GM19238 (cell line): ENCODE measurements around the gene MYO9B.
"Not testable (repeated sequence)": the region's sequence is repeated elsewhere in the genome, so short reads cannot be mapped to it uniquely, and the experiment has no call there.

Source experiments
- DNase-seq: peaks from one replicate; pipeline ENCODE4 v3.0.0; 2011; ENCODE audit warnings: low spot score; ENCODE audit not compliant: insufficient read length

The MYO9B gene

DNA sequence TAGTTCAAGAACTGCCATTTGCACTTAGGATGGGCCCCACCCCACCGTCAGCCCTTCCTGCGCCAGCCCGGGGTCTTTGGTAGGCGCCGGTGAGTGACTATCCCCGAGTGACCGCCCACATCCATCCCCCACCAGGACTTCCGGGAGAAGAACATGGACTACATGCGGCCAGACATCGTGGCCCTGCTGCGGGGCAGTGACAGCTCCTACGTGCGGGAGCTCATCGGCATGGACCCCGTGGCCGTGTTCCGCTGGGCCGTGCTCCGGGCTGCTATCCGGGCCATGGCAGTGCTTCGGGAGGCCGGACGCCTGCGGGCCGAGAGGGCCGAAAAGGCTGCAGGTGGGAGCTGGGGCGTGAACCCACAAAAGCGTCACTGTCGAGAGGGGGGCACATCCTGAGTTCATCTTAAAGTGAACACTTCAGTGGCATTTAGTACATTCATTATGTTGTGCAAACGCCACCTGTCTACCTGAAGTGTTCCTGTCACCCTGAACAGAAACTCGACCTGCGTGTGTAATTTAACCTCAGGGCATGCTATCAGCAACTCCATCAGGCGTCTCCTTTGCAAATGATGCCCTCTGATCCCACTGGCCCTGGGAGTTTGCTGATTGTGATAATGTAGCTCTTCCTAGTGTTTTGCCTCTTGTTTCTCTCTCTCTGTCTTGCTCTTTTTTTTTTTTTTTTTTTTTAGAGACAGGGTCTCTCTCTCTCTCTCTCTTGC, 97.2 kb downstream of the MYO9B start:
- DNase-seq, result no peak

DNA sequence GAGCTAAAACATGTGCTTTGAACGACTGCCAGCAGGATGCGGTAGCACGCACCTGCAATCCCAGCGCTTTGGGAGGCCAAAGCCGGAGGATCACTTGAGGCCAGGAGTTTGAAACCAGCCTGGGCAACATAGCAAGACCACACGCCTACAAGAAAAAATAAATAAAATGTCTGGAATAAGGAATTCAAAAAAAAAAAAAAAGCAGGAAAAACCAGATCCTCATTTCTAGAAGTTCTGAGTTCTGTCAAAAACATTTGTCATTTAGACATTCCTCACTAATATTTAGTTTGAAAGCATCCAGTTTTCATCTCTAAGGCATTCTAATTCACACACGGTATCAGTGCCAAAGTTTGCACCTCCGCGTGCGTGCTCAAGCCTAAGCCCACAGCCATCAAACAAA, 102.7 kb downstream of the MYO9B start:
- DNase-seq, result no peak

DNA sequence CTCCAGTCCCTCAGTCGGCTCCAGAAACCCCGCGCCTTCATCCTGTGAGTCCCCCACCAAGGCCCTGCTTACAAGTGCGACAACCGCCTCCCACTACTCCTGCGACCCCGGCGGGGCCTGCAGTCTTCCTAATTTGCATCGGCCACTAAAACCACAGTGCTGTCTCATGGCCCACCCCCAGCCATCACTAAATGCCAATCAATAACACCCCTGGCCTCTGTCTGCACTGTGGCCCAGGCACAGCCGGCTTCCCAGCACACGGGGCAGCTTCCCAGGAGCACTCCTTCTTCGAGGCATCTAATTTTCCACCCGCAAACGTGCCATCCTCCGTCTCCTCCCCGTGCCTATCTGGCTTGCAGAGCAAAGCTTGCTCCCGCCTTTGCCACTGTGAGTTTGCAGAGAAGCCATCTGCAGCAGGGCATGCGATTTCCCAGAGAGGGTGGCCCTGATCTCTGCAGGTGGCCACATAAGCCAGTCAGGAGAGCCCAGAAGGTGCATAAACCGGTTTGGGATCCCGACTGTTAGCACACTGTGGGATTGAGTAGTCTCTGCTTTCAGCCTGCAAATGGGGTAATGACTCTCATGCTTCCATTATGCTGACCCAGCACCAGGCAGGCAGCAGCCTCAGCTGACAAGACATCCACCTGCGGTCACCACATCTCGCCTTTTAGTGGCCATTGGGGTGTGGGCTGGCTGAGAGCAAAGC, 105.6 kb downstream of the MYO9B start:
- no peak for DNase-seq

DNA sequence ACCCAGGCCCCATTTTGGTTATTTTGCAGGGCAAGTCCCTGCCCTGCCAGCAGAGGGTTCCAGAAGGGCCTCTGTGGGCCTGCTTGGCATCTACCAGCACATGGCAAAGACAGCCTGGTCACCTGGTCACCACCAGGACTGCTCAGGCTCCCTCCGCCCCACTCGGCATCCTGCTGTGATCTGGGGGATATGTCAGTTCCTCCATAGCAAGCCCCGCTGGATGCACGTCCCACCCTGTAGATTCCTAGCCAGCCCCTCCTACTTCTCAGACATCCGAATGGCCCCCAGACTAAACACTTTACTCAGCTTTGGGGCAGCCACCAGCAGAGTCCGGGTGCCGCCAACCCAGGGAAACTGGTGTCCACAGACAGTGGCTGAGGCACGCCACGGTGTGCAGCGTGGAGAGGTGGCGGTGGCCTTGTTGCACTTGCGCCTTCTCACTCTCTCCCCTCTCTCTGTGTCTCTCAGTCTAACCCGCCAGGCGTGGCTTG, 107.7 kb downstream of the MYO9B start:
- DNase-seq, result no peak

DNA sequence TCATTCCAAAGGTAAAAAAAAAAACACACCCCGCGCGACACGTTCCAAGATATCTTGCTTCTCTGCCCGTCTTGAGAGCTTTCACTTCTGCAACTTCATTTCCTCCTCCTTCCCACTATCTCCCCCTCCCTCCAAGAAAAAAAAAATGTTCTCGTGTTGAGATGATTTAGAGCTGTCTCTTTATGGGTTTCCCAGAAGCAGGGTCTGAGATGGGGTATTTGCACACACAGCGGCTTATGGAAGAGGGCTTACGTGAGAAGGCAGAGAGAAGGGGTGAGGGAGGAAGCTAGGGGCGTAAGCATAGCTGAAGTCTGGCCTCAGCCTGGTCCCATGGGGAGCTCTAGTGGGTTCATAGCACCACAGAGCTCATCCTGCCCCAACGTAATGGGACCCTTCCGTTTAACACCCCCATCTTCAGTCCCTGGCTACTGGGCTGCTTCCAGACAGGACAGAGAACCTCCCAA, 108.3 kb downstream of the MYO9B start:
- DNase-seq, result peak; percentile 47

DNA sequence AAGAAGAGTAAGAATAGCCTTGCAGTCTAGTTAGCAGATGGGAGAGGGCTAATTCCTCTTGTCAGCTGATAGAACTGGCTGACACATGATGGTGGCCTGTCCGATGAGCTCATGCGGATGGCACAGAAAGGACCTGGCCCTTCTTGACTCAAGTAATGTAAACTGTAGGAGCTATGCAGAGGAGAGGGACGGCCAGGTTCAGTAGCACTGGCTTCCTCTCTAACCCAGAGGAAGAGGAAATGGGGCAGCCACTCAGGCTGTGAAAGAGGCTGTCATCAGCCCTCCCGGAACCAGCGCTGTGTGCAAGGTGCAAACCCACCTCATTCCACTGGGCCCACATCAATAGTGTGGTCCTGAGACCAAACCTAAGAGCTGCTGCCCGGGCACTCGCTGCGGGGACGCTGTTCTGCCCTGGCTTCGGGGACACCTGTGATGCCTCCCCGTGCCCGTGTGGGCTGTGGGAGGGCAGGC, 108.8 kb downstream of the MYO9B start:
- DNase-seq, result no peak

DNA sequence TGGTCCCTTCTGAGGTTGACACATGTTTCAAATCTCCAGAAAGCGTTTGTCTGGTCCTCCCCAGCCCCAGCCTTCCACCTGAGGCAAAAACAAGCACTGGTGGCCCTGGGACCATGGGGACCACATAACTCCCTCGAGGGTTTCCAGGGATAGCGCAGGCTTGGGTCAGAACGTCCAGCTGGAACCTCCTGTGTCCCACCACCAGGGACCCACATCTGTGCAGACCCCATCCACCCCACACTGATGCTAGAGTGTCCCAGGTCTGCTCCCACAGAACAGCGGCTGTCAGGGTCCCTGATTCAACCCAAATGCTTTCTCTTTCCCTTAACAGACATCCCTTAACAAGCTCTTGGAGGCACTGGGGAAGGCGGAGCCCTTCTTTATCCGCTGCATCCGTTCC, 110.0 kb downstream of the MYO9B start:
- DNase-seq, result no peak

DNA sequence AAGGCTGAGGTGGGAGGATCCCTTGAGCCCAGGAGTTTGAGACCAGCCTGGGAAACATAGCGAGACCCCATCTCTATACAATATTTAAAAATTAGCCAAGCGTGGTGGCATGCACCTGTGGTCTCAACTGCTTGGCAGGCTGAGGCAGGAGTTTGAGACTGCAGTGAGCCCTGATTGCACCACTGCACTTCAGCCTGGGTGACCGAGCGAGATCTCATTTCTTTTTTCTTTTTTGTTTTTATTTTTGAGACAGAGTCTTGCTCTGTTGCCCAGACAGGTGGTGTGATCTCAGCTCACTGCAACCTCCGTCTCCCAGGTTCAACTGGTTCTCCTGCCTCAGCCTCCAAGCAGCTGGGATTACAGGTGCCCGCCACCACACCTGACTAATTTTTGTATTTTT, 116.2 kb downstream of the MYO9B start:
- DNase-seq, result not testable (repeated sequence)

DNA sequence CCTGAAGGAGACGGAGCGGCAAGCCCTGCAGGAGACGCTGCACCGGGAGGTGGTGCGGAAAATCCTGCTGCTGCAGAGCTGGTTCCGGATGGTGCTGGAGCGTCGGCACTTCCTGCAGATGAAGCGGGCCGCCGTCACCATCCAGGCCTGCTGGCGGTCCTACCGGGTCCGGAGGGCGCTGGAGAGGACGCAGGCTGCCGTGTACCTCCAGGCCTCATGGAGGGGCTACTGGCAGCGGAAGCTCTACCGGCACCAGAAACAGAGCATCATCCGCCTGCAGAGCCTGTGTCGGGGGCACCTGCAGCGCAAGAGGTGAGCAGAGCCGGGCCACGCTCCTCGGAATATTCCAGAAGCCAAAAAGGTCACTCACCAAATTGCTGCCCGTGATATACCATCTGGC, 117.2 kb downstream of the MYO9B start:
- no peak for DNase-seq

DNA sequence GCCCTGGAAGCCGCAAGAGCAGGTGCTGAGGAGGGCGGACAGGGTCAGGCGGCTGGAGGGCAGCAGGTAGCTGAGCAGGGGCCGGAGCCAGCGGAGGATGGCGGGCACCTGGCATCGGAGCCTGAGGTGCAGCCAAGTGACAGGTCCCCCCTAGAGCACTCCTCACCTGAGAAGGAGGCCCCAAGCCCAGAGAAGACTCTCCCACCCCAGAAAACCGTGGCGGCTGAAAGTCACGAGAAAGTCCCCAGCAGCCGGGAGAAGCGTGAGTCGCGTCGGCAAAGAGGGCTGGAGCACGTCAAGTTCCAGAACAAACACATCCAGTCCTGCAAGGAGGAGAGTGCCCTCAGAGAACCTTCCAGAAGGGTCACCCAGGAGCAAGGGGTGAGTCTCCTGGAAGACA, 119.0 kb downstream of the MYO9B start:
- DNase-seq, result no peak

DNA sequence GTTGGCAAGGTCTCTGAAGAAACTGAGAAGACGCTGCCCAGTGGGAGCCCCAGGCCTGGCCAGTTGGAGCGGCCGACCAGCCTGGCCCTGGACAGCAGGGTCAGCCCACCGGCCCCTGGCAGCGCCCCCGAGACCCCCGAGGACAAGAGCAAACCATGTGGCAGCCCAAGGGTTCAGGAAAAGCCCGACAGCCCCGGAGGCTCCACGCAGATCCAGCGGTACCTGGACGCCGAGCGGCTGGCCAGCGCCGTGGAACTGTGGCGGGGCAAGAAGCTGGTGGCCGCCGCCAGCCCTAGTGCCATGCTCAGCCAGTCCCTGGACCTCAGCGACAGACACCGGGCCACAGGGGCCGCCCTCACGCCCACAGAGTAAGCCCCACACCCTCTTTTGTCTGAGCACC, 119.5 kb downstream of the MYO9B start:
- no peak for DNase-seq

DNA sequence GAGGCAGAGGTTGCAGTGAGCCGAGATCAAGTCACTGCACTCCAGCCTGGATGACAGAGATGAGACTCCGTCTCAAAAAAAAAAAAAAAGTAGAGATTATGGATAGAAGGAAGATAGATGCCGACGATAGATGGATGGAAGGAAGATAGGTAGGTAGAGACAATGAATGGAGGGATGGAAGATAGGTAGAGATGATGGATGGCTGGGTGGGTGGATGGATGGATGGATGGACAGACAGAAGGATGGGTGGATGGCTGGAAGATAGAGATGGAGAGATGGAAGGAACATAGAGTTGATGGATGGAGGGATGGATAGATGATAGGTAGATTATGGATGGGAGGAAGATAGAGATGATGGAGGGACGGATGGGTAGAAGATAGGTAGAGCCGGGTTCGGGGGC, 121.0 kb downstream of the MYO9B start:
- no peak for DNase-seq

DNA sequence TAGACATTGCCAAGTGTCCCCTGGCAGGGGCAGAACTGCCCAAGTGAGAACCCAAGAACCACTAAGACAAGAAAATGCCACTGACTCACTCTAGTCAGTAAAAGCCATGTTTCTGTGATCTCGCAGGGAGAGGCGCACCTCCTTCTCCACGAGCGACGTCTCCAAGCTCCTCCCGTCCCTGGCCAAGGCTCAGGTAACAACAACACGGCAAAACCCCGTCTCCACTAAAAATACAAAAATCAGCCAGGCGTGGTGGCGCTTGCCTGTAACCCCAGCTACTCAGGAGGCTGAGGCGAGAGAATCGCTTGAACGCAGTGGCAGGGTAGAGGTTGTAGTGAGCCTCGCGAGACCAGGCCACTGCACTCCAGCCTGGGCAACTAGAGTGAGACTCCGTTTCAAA, 122.1 kb downstream of the MYO9B start:
- no peak for DNase-seq

DNA sequence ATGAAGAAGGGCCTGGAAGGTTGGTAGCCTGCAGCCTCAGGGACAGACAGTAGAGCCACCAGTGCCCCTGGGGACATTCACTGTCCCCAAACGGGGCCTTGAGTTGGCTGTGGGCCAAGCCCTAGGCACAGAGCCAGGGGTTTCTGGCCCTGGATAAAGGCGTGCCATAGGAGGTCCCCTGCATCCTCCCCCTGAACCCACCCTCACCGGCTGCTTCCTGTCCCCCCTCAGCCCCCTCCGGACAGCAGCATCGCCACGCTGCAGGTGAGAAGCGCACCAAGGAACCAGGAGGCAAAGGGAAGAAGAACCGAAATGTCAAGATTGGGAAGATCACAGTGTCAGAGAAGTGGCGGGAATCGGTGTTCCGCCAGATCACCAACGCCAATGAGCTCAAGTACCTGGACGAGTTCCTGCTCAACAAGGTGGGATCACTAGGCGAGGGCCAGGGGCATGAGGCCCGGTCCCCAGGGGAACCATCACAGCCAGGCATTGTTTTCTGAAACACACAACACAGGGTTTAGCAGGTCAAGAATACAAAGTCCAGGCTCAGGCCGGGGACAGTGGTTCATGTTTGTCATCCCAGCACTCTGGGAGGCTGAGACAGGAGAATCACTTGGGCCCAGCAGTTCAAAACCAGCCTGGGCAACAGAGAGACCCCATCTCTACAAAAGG, 125.0 kb downstream of the MYO9B start:
- no peak for DNase-seq

DNA sequence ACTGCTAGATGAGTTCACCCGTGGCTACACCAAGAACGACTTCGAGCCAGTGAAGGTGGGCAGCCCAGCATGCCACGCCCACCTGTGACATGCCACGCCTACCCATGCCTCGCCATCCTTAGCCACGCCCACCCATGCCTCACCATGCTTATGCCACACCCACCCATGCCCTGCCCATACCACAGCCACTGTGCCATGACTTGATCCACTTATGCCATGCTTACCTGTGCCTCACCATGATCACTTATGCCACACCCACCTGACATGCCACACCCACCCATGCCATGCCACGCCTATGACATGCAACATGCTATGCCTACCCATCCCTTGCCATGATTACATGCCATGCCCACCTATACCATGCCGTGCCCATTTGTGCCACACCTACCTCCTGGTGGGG, 126.7 kb downstream of the MYO9B start:
- no peak for DNase-seq

DNA sequence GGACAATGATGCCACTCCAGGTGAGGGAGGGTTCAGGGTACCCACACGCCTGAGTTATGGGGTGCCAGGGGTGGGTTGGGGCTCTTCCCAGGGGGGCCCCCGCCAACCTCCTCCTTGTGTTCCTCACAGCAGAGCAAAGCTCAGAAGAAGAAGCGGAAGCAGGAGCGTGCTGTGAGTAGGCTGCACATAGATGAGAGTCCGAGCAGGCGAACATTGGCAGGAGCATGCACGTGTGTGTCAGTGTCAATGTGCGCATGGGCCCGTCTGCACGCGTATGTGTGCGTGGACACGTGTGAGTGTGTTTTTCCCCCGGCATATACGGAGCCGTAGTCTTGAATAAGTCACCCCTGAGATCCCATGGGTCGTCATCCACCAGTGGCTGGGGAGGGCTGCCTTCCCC, 127.1 kb downstream of the MYO9B start:
- no peak for DNase-seq

DNA sequence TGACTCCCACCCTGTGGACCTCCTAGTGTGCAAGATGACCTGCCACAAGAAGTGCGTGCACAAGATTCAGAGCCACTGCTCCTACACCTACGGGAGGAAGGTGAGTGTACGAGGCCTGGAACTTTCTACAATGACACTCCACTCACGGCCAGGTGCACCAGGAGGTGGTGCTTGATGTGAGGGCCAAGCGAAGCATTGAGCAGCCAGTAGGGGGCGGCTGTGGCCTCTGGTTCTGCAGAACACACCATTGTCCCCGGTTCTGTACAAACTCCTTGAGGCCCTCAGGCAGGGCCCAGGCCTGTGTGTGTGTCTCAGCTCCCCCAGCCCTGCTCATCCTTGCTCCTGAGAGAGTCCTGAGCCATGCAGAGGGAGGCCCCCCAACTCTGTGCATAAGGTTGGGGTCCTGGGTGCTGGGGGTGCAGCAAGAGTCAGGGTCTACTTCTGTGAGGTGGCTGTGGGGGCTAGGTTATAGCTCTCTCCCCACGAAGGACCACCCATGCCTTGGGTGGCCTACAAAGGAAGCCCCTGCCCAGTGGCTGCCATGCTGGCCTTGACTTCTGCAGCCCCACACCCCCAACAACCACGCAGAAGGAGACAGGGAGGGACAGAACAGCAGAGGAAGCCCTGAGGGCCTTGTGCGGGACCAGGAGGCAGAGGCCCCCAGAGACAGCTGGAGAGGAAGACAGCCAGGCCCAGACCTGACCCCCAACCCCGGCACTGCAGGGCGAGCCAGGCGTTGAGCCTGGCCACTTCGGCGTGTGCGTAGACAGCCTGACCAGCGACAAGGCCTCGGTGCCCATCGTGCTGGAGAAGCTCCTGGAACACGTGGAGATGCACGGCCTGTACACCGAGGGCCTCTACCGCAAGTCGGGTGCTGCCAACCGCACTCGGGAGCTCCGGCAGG, 129.9 kb downstream of the MYO9B start:
- DNase-seq, result peak; percentile 56

DNA sequence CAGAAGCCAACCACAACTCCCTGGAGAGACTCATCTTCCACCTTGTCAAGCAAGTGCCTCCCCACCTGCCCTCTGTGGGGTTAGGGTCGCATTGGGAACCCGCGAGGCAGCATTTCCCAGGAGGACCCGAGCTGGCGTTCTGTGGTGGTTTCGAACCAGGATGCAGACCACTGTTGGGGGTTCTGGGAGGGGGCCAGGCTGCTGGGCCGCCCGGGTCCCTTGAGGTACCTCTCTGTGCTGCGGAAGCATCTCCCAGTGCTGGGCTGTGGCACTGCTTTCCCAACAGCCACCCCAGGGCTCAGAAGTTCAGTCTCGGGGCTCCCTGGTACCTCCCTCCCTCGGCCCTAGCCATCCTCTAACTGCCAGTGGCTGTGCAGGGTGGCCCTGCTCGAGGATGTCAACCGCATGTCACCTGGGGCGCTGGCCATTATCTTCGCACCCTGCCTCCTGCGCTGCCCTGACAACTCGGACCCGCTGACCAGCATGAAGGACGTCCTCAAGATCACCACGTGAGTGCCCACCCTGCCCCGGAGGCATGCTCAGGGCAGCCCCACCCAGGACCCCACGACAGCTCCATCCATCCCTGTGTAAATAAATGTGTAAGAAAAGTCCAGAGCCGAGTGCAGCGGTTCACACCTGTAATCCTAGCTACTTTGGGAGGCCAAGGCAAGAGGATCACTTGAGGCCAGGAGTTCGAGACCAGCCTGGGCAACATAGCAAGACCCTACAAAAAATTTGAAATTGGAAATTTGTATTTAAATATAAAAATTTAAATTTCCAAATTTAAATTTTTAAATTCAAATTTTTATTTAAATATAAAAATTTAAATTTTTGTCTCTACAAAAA, 131.4 kb downstream of the MYO9B start:
- DNase-seq, result no peak

DNA sequence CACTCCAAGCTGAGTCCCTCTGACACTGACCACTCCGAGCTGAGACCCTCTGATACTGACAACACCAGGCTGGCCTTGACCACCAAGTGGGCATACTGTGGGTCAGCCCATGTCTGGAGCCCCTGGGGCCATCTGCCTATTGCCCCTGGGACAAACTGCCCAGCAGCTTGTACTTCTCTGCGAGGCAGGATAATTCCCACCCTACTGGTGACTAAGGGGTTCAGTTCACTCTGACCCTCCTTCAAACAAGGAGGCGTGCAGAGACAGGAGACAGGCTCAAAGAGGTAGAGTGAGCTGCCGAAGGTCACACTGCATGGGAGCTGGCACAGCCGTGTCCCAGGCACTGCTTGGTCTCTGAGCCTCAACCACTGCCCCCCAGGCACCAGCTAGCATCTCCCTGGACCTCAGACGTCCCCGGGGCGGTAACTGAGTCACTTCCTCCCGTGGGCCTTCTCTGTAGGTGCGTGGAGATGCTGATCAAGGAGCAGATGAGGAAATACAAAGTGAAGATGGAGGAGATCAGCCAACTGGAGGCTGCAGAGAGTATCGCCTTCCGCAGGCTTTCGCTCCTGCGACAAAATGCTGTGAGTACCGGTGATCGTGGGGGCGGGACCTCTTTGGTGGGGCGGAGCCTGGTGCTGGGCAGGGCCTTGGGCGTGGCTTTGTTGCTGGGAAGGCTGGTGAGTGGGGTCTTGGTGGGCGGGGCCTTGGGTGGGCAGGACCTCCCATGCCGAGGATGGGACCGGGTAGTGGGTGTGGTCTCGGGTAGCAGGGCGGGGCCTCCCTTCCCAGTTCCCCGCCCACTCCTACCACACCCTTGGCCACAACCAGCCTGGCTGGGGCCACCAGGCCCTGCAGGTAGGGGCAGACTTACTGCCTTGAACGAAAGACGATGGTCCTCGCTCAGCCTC, 133.8 kb downstream of the MYO9B start:
- peak; percentile 49 for DNase-seq
